ENCODE data around the gene VEGFA.

Gene VEGFA

GRCh38 chr6:43770372-43771209, 580 bp downstream of the VEGFA start:
- Histone ChIP-seq H3K9me3 (ENCODE audit: control insufficient read depth, low read depth, low read length) (no peaks in the 10 kb centered on the region), H3K4me1 (ENCODE audit: control insufficient read depth, low read depth, low read length) (peaks cover 37% of the 10 kb centered on the region)

DNA sequence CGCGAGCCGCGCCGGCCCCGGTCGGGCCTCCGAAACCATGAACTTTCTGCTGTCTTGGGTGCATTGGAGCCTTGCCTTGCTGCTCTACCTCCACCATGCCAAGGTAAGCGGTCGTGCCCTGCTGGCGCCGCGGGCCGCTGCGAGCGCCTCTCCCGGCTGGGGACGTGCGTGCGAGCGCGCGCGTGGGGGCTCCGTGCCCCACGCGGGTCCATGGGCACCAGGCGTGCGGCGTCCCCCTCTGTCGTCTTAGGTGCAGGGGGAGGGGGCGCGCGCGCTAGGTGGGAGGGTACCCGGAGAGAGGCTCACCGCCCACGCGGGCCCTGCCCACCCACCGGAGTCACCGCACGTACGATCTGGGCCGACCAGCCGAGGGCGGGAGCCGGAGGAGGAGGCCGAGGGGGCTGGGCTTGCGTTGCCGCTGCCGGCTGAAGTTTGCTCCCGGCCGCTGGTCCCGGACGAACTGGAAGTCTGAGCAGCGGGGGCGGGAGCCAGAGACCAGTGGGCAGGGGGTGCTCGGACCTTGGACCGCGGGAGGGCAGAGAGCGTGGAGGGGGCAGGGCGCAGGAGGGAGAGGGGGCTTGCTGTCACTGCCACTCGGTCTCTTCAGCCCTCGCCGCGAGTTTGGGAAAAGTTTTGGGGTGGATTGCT, 1.3 kb downstream of the VEGFA start:
- H3K9me3 ChIP-seq (ENCODE audit: control insufficient read depth, low read depth, low read length), result no peaks in the 10 kb centered on the region
- H3K9ac ChIP-seq (ENCODE audit: low read length), result peak overlapping the region; percentile 97
- H3K27me3 ChIP-seq (ENCODE audit: control insufficient read depth, insufficient read depth, low read length), result no peaks in the 10 kb centered on the region
- peaks cover 38% of the 10 kb centered on the region for H3K4me1 ChIP-seq (ENCODE audit: control insufficient read depth, low read depth, low read length)
- H3K27ac ChIP-seq (ENCODE audit: low read length), result no peak overlapping the region
- H3K36me3 ChIP-seq (ENCODE audit: control insufficient read depth, low read depth, low read length), result no peaks in the 10 kb centered on the region
- peak overlapping the region; percentile 82 for H3K4me3 ChIP-seq (ENCODE audit: low read length)

More at GRCh38 chr6:43770372-43771209, 580 bp downstream of the VEGFA start:
- Histone ChIP-seq H3K27me3 (ENCODE audit: control insufficient read depth, insufficient read depth, low read length) (no peaks in the 10 kb centered on the region), H3K36me3 (ENCODE audit: control insufficient read depth, low read depth, low read length) (no peaks in the 10 kb centered on the region), H3K27ac (ENCODE audit: low read length) (no peak overlapping the region), H3K4me3 (ENCODE audit: low read length) (peak overlapping the region; percentile 82), H3K9ac (ENCODE audit: low read length) (peak overlapping the region; percentile 97)

DNA sequence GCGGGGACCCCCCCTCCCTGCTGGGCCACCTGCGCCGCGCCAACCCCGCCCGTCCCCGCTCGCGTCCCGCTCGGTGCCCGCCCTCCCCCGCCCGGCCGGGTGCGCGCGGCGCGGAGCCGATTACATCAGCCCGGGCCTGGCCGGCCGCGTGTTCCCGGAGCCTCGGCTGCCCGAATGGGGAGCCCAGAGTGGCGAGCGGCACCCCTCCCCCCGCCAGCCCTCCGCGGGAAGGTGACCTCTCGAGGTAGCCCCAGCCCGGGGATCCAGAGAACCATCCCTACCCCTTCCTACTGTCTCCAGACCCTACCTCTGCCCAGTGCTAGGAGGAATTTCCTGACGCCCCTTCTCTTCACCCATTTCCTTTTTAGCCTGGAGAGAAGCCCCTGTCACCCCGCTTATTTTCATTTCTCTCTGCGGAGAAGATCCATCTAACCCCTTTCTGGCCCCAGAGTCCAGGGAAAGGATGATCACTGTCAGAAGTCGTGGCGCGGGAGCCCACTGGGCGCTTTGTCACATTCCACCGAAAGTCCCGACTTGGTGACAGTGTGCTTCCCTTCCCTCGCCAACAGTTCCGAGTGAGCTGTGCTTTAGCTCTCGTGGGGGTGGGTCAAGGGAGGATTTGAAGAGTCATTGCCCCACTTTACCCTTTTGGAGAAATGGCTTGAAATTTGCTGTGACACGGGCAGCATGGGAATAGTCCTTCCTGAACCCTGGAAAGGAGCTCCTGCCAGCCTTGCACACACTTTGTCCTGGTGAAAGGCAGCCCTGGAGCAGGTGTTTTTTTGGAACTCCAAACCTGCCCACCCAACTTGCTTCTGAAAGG, 2.1 kb downstream of the VEGFA start:
- H3K27me3 ChIP-seq (ENCODE audit: control insufficient read depth, insufficient read depth, low read length), result no peaks in the 10 kb centered on the region
- H3K36me3 ChIP-seq (ENCODE audit: control insufficient read depth, low read depth, low read length), result no peaks in the 10 kb centered on the region
- peak overlapping the region; percentile 97 for H3K9ac ChIP-seq (ENCODE audit: low read length)
- H3K27ac ChIP-seq (ENCODE audit: low read length), result peak overlapping the region; percentile 60
- H3K9me3 ChIP-seq (ENCODE audit: control insufficient read depth, low read depth, low read length), result no peaks in the 10 kb centered on the region
- H3K4me1 ChIP-seq (ENCODE audit: control insufficient read depth, low read depth, low read length), result peaks cover 33% of the 10 kb centered on the region
- peak overlapping the region; percentile 82 for H3K4me3 ChIP-seq (ENCODE audit: low read length)

DNA sequence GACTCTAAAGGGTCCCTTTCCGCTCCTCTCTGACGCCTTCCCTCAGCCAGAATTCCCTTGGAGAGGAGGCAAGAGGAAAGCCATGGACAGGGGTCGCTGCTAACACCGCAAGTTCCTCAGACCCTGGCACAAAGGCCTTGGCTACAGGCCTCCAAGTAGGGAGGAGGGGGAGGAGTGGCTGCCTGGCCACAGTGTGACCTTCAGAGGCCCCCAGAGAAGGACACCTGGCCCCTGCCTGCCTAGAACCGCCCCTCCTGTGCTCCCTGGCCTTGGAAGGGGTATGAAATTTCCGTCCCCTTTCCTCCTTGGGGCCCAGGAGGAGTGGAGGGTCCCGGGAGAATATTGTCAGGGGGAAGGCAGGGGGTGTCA, 2.7 kb downstream of the VEGFA start:
- Histone ChIP-seq H3K27ac (ENCODE audit: low read length) (peak overlapping the region; percentile 60), H3K4me1 (ENCODE audit: control insufficient read depth, low read depth, low read length) (peaks cover 27% of the 10 kb centered on the region), H3K27me3 (ENCODE audit: control insufficient read depth, insufficient read depth, low read length) (no peaks in the 10 kb centered on the region), H3K36me3 (ENCODE audit: control insufficient read depth, low read depth, low read length) (peaks cover 4% of the 10 kb centered on the region), H3K9me3 (ENCODE audit: control insufficient read depth, low read depth, low read length) (no peaks in the 10 kb centered on the region), H3K9ac (ENCODE audit: low read length) (peak overlapping the region; percentile 97), H3K4me3 (ENCODE audit: low read length) (peak overlapping the region; percentile 82)

DNA sequence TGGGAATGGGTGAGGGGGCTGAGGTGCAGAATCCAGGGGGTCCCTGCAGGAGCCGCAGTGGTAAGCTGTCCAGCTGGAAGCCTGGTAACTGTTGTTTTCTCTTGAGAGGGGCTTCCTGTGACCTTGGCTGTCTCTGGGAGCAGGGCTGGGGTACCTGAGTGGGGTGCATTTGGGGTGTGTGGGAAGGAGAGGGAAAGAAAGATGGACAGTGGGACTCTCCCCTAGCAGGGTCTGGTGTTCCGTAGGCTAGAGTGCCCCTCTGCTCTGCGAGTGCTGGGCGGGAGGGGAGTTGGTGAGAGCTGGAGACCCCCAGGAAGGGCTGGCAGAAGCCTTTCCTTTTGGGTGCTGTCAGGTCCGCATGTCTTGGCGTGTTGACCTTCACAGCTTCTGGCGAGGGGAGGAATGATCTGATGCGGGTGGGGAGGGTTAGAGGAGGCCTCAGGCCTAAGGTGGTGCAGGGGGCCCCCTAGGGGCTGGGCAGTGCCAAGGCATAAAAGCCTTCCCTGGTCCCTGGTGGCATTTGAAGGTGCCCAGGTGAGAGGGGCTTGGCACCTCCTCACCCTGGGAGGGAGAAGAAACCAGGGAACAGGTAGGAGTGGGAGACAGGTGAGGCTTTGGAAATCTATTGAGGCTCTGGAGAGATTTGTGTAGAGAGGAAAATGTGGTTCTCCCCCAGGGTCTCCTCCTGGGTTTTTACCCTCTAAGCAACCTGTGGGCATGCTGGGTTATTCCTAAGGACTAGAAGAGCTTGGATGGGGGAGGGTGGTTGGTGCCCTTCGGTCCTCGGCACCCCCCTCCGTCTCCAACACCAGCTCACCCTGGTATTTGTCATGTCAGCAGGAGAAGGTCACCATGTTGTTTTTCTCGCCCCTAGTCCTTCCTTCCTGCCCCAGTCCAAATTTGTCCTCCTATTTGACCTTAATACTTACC, 3.3 kb downstream of the VEGFA start:
- H3K9ac ChIP-seq (ENCODE audit: low read length), result peak overlapping the region; percentile 97
- H3K9me3 ChIP-seq (ENCODE audit: control insufficient read depth, low read depth, low read length), result no peaks in the 10 kb centered on the region
- H3K36me3 ChIP-seq (ENCODE audit: control insufficient read depth, low read depth, low read length), result peaks cover 10% of the 10 kb centered on the region
- no peak overlapping the region for H3K27ac ChIP-seq (ENCODE audit: low read length)
- H3K4me3 ChIP-seq (ENCODE audit: low read length), result peak overlapping the region; percentile 82
- H3K4me1 ChIP-seq (ENCODE audit: control insufficient read depth, low read depth, low read length), result peaks cover 26% of the 10 kb centered on the region
- no peaks in the 10 kb centered on the region for H3K27me3 ChIP-seq (ENCODE audit: control insufficient read depth, insufficient read depth, low read length)

- Histone ChIP-seq H3K9ac (ENCODE audit: low read length) (no peak overlapping the region), H3K9me3 (ENCODE audit: control insufficient read depth, low read depth, low read length) (no peaks in the 10 kb centered on the region), H3K4me1 (ENCODE audit: control insufficient read depth, low read depth, low read length) (peaks cover 26% of the 10 kb centered on the region), H3K27ac (ENCODE audit: low read length) (no peak overlapping the region), H3K27me3 (ENCODE audit: control insufficient read depth, insufficient read depth, low read length) (no peaks in the 10 kb centered on the region), H3K36me3 (ENCODE audit: control insufficient read depth, low read depth, low read length) (peaks cover 18% of the 10 kb centered on the region), H3K4me3 (ENCODE audit: low read length) (no peak overlapping the region)
These were observed 4.2 kb downstream of the VEGFA start for GRCh38 chr6:43773980-43774775.

DNA sequence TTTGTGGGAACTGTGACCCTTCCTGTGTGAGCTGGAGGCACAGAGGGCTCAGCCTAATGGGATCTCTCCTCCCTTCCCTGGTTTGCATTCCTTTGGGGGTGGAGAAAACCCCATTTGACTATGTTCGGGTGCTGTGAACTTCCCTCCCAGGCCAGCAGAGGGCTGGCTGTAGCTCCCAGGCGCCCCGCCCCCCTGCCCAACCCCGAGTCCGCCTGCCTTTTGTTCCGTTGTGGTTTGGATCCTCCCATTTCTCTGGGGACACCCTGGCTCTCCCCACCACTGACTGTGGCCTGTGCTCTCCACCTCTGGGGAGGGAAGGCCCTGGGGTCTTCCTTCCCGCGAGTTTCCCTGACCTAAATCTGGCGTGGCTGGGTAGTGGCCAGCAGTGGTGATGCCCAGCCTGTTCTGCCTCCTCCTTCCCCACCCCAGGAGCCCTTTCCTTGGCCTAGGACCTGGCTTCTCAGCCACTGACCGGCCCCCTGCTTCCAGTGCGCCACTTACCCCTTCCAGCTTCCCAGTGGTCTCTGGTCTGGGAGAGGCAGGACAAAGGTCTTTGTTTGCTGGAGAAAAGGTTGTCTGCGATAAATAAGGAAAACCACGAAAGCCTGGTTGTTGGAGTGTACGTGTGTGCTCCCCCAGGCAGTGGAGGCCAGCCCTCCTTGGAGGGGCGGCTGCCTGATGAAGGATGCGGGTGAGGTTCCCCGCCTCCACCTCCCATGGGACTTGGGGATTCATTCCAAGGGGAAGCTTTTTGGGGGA, 4.9 kb downstream of the VEGFA start:
- Histone ChIP-seq H3K4me3 (ENCODE audit: low read length) (peak overlapping the region; percentile 9), H3K9ac (ENCODE audit: low read length) (peak overlapping the region; percentile 9), H3K9me3 (ENCODE audit: control insufficient read depth, low read depth, low read length) (no peaks in the 10 kb centered on the region), H3K4me1 (ENCODE audit: control insufficient read depth, low read depth, low read length) (peaks cover 26% of the 10 kb centered on the region), H3K27me3 (ENCODE audit: control insufficient read depth, insufficient read depth, low read length) (no peaks in the 10 kb centered on the region), H3K36me3 (ENCODE audit: control insufficient read depth, low read depth, low read length) (peaks cover 19% of the 10 kb centered on the region), H3K27ac (ENCODE audit: low read length) (no peak overlapping the region)

- H3K36me3 ChIP-seq (ENCODE audit: control insufficient read depth, low read depth, low read length), result peaks cover 23% of the 10 kb centered on the region
- H3K4me1 ChIP-seq (ENCODE audit: control insufficient read depth, low read depth, low read length), result peaks cover 26% of the 10 kb centered on the region
- H3K9me3 ChIP-seq (ENCODE audit: control insufficient read depth, low read depth, low read length), result no peaks in the 10 kb centered on the region
- H3K27me3 ChIP-seq (ENCODE audit: control insufficient read depth, insufficient read depth, low read length), result no peaks in the 10 kb centered on the region
- H3K27ac ChIP-seq (ENCODE audit: low read length), result no peak overlapping the region
- H3K9ac ChIP-seq (ENCODE audit: low read length), result no peak overlapping the region
- no peak overlapping the region for H3K4me3 ChIP-seq (ENCODE audit: low read length)
These were observed 5.5 kb downstream of the VEGFA start for GRCh38 chr6:43775535-43775885.

DNA sequence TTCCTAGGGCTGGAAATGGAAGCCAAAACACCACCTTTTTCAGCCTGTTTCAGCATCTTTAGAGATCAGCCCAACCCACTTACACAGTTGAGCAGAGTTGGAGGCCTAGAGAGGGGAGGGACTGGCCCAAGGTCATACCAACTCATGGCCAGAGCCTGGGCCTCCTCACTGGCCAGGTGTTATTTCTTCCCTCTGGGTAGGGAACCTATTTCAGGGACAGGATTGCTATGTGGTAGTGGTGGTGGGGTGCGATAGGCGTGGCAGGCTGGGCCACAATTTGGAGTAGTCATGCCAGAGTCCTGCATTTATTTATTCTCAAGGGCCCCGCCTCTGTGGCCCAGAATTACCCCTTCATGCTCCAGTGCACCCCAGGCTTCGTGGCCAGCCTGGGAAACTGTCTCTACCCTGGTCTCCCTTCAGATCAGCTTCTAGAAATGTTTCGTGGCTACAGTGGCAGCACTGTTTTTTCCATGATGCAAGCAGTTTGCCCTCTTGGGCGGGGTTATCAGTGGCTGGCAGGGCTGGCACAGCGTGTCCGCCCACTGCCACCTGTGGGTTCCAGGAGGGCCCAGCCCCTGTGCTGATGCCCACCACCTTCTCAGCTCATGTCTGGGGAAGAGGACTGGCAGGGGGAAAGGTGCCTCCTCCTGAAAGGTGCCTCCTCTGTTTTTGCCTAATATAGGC, 6.2 kb downstream of the VEGFA start:
- Histone ChIP-seq H3K9ac (ENCODE audit: low read length) (no peak overlapping the region), H3K36me3 (ENCODE audit: control insufficient read depth, low read depth, low read length) (peaks cover 28% of the 10 kb centered on the region), H3K9me3 (ENCODE audit: control insufficient read depth, low read depth, low read length) (no peaks in the 10 kb centered on the region), H3K4me1 (ENCODE audit: control insufficient read depth, low read depth, low read length) (peaks cover 26% of the 10 kb centered on the region), H3K27ac (ENCODE audit: low read length) (no peak overlapping the region), H3K4me3 (ENCODE audit: low read length) (no peak overlapping the region), H3K27me3 (ENCODE audit: control insufficient read depth, insufficient read depth, low read length) (no peaks in the 10 kb centered on the region)
